LNCAP (cell line): ENCODE measurements around the gene CNKSR2.

Experiments
- CTCF ChIP-seq: fragments of 450-650 bp; IDR thresholded peaks from 2 replicates; pipeline ENCODE4 v1.5.1; 2017; ENCODE audit warnings: mild to moderate bottlenecking

Gene CNKSR2

DNA sequence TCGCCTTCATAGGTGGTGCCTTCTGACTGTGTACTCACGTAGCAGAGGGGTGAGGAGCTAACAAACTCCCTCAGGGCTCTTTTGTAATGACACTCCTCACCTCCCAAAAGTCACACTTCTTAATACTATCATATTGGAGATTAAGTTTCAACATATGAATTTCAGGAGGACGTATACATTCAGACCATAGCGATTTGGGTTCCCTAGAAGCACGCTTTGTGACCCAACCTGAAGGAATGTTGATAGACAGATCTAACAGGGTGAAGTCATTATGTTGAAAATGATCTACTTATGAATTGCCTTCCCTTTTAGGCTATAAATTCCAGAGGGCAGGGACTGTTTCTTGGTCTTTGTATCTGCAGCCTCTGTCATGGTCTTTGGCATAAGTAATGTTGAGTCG is 287.1 kb downstream of the CNKSR2 start:
- no peak for TF ChIP-seq CTCF

- no peak for TF ChIP-seq CTCF
Observed at GRCh38 chrX:21662761-21663160, 288.5 kb downstream of the CNKSR2 start.

- no peak for TF ChIP-seq CTCF
Observed at GRCh38 chrX:21666252-21666651, 292.0 kb downstream of the CNKSR2 start.

GRCh38 chrX:21666679-21667078 is 292.5 kb downstream of the CNKSR2 start:
- TF ChIP-seq CTCF: no peak

DNA sequence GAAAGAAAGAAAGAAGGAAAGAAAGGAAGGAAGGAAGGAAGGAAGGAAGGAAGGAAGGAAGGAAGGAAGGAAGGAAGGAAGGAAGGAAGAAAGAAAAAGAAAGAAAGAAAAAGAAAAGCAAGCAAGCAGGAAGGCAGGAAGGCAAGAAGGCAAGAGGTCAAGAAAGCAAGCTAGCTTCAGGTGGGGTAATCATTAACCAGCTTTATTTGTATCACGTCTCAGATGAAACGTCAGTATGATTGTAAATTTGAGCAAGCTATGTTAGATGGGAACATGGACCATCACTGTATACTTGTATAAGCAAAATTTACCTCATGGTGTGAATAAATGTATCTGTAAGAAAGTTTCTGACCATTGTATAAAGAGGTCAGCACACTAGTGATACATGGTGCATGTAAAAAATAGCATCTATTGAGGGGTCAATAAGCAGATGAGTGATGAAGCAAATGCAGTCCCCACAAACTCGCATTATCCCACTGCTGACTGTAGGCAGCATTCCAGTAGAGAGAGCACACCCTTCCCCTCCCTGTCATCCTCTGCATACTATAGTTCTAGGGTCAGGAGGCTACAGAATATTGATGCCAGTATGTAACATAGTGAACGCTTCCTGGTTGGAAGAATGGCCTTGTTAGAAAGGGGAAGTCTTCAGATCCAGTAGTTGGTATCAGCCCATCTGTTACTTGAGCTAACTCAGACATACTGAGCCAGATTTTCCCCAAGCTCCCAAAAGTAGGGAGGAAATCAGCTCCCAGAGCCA is 300.4 kb downstream of the CNKSR2 start:
- no peak for TF ChIP-seq CTCF

DNA sequence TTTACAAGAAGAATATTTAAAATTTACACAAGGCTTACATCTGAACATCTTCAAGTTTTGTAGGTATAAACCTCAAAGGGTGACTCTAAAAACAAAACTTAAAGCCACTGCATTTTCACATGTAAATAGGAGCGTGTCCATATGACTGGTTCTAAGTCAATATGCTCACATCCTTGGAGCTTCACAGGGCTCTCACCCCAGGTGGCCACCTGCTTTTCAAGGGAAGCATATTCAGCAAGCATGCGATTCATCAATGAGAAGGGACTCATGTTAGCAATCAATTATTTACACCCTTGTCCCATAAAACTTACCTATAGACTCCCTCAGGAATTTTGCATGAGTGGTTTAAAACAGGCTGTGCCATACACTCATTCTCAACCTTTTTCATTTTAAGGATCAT is 301.7 kb downstream of the CNKSR2 start:
- no peak for TF ChIP-seq CTCF

DNA sequence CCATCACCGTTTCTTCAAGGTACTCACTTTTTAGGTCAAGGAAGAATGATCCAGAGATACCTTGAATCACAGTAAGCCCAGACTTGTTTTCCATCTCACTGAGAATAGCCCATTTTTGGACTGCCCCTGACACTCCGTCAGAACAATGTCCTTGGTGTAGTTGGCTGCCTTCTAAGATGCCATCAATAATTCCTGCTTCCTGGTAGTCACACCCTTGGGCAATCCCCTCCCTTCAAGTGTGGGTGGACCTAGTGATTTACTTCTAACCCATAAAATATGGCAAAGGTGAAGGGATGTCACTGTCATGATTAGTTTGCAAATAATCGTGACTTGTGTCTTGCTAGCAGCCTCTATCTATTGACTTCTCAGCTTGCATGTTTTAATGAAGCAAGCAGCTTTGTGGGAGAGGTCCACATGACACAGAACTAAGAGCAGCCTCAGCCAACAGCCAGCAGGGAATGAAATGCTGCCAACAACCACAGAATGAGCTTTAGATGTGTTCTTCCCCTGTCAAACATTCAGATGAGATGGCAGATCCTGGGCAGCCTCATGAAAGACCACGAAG is 303.9 kb downstream of the CNKSR2 start:
- no peak for TF ChIP-seq CTCF
